Right hindlimb (tissue), 1 donor: Measurements from ENCODE around the gene UBE4A.
A peak's percentile ranks its signal among the peaks of the same experiment; 100 is the strongest.

Experiments
- DNase-seq: peaks from one replicate; pipeline ENCODE4 v3.0.0-alpha.2; 2018

The UBE4A gene

GRCh38 chr11:118359295-118359958 lies at the start of gene UBE4A:
Gene UBE4A (plus strand): TSS chr11:118359600. CDS start chr11:118365081, 5,481 bp downstream.
- DNase-seq = peak; percentile 94

- no peak for DNase-seq
Measured at GRCh38 chr11:118310271-118310670, 49.1 kb upstream of the UBE4A start.

GRCh38 chr11:118310781-118311485 lies 48.5 kb upstream of the UBE4A start:
- no peak for DNase-seq

GRCh38 chr11:118311518-118311917 lies 47.9 kb upstream of the UBE4A start:
- DNase-seq = no peak

GRCh38 chr11:118312328-118312727 lies 47.1 kb upstream of the UBE4A start:
- DNase-seq = no peak

GRCh38 chr11:118313242-118313641 lies 46.2 kb upstream of the UBE4A start:
- no peak for DNase-seq

GRCh38 chr11:118314988-118315411 lies 44.4 kb upstream of the UBE4A start:
- no peak for DNase-seq

GRCh38 chr11:118318124-118318523 lies 41.3 kb upstream of the UBE4A start:
- DNase-seq = no peak

GRCh38 chr11:118318581-118319336 lies 40.6 kb upstream of the UBE4A start:
- no peak for DNase-seq

- DNase-seq = no peak
Measured at GRCh38 chr11:118319337-118319707, 40.1 kb upstream of the UBE4A start.

GRCh38 chr11:118320515-118320914 lies 38.9 kb upstream of the UBE4A start:
- DNase-seq = no peak

GRCh38 chr11:118321386-118322082 lies 37.9 kb upstream of the UBE4A start:
- no peak for DNase-seq

- no peak for DNase-seq
Measured at GRCh38 chr11:118322721-118323120, 36.7 kb upstream of the UBE4A start.

- no peak for DNase-seq
Measured at GRCh38 chr11:118325283-118325682, 34.1 kb upstream of the UBE4A start.

- DNase-seq = no peak
Measured at GRCh38 chr11:118328745-118329144, 30.7 kb upstream of the UBE4A start.

GRCh38 chr11:118334745-118335144 lies 24.7 kb upstream of the UBE4A start:
- DNase-seq = no peak

- DNase-seq = no peak
Measured at GRCh38 chr11:118338637-118339061, 20.8 kb upstream of the UBE4A start.

GRCh38 chr11:118339281-118339961 lies 20.0 kb upstream of the UBE4A start:
- no peak for DNase-seq

- DNase-seq = no peak
Measured at GRCh38 chr11:118340449-118340848, 19.0 kb upstream of the UBE4A start.

GRCh38 chr11:118341261-118341660 lies 18.1 kb upstream of the UBE4A start:
- no peak for DNase-seq

- DNase-seq = no peak
Measured at GRCh38 chr11:118341815-118342489, 17.4 kb upstream of the UBE4A start.
